H9 (cell line): ENCODE data around the gene UBE2V1. TPM values are rescaled to one million over a fixed set of nuclear protein-coding genes. Genes with fewer than 3 reads are reported as not detected.

Source experiments
- DNase-seq: peaks from one replicate; pipeline ENCODE4 v3.0.0-alpha.2; 2017
- H2AFZ ChIP-seq: one replicate; pipeline ENCODE4 v1.6.1; 2013; ENCODE audit warnings: mild to moderate bottlenecking, low read length, control low read depth, moderate library complexity
- H2AK5ac ChIP-seq: 2 replicates; pipeline ENCODE4 v1.6.1; 2013; ENCODE audit warnings: low read length, control low read depth, mixed read lengths; ENCODE audit not compliant: insufficient read length
- H2BK120ac ChIP-seq: one replicate; pipeline ENCODE4 v1.6.1; 2013; ENCODE audit warnings: low read depth, mild to moderate bottlenecking, low read length, control low read depth, inconsistent platforms; ENCODE audit not compliant: poor library complexity, severe bottlenecking
- H2BK12ac ChIP-seq: 2 replicates; pipeline ENCODE4 v1.6.1; 2013; ENCODE audit warnings: low read length, control low read depth, mixed read lengths, low read depth; ENCODE audit not compliant: insufficient read length
- H2BK15ac ChIP-seq: 2 replicates; pipeline ENCODE4 v1.6.1; 2013; ENCODE audit warnings: low read depth, low read length, control low read depth
- H2BK20ac ChIP-seq: one replicate; pipeline ENCODE4 v1.6.1; 2013; ENCODE audit warnings: low read depth, mild to moderate bottlenecking, low read length, control low read depth, inconsistent platforms; ENCODE audit not compliant: poor library complexity, severe bottlenecking
- H2BK5ac ChIP-seq: 2 replicates; pipeline ENCODE4 v1.6.1; 2013; ENCODE audit warnings: low read length, control low read depth, mixed read lengths; ENCODE audit not compliant: insufficient read length
- H3K14ac ChIP-seq: 2 replicates; pipeline ENCODE4 v1.6.1; 2013; ENCODE audit warnings: low read length, control low read depth; ENCODE audit not compliant: insufficient read depth
- H3K18ac ChIP-seq: 2 replicates; pipeline ENCODE4 v1.6.1; 2013; ENCODE audit warnings: low read depth, mild to moderate bottlenecking, mixed read lengths, low read length, control low read depth; ENCODE audit not compliant: insufficient read length
- H3K23ac ChIP-seq: 2 replicates; pipeline ENCODE4 v1.6.1; 2013; ENCODE audit warnings: low read length, control low read depth, mixed read lengths, low read depth; ENCODE audit not compliant: insufficient read length
- H3K23me2 ChIP-seq: 2 replicates; pipeline ENCODE4 v1.6.1; 2013; ENCODE audit warnings: low read depth, mild to moderate bottlenecking, mixed read lengths, low read length, control low read depth; ENCODE audit not compliant: insufficient read length, poor library complexity, severe bottlenecking
- H3K27ac ChIP-seq: 2 replicates; pipeline ENCODE4 v1.5.1; 2013; ENCODE audit warnings: low read length, control low read depth, mixed read lengths, low read depth; ENCODE audit not compliant: insufficient read length
- H3K27me3 ChIP-seq: 2 replicates; pipeline ENCODE4 v1.6.1; 2013; ENCODE audit warnings: low read length, control low read depth, inconsistent platforms; ENCODE audit not compliant: insufficient read depth
- H3K4ac ChIP-seq: 2 replicates; pipeline ENCODE4 v1.6.1; 2013; ENCODE audit warnings: low read depth, mild to moderate bottlenecking, control low read depth, inconsistent platforms, low read length, moderate library complexity
- H3K4me1 ChIP-seq: 2 replicates; pipeline ENCODE4 v1.6.1; 2013; ENCODE audit warnings: low read length, control low read depth, inconsistent platforms; ENCODE audit not compliant: insufficient read depth
- H3K4me2 ChIP-seq: 2 replicates; pipeline ENCODE4 v1.6.1; 2013; ENCODE audit warnings: low read length, control low read depth, mixed read lengths; ENCODE audit not compliant: insufficient read length, insufficient read depth
- H3K56ac ChIP-seq: 2 replicates; pipeline ENCODE4 v1.6.1; 2013; ENCODE audit warnings: low read depth, mild to moderate bottlenecking, mixed read lengths, low read length, control low read depth; ENCODE audit not compliant: insufficient read length
- H3K79me1 ChIP-seq: 2 replicates; pipeline ENCODE4 v1.6.1; 2013; ENCODE audit warnings: low read depth, mild to moderate bottlenecking, moderate library complexity, low read length, control low read depth, inconsistent platforms; ENCODE audit not compliant: insufficient read depth, poor library complexity, severe bottlenecking
- H3K79me2 ChIP-seq: 2 replicates; pipeline ENCODE4 v1.6.1; 2013; ENCODE audit warnings: low read length, control low read depth, inconsistent platforms; ENCODE audit not compliant: insufficient read depth
- H3K9ac ChIP-seq: 2 replicates; pipeline ENCODE4 v1.6.1; 2013; ENCODE audit warnings: low read length, control low read depth, mixed read lengths; ENCODE audit not compliant: insufficient read length; ENCODE audit errors: extremely low read depth
- H3K9me3 ChIP-seq: one replicate; pipeline ENCODE4 v1.6.1; 2013; ENCODE audit warnings: low read depth, low read length, inconsistent platforms; ENCODE audit not compliant: control insufficient read depth
- H3T11ph ChIP-seq: one replicate; pipeline ENCODE4 v1.6.1; 2013; ENCODE audit warnings: mild to moderate bottlenecking, low read length, control low read depth, inconsistent platforms
- H4K20me1 ChIP-seq: one replicate; pipeline ENCODE4 v1.6.1; 2013; ENCODE audit not compliant: control insufficient read depth, insufficient read length, insufficient read depth
- H4K5ac ChIP-seq: 2 replicates; pipeline ENCODE4 v1.6.1; 2013; ENCODE audit warnings: low read depth, mild to moderate bottlenecking, mixed read lengths, low read length, control low read depth; ENCODE audit not compliant: insufficient read length
- H4K8ac ChIP-seq: replicated peaks from 2 replicates; pipeline ENCODE4 v1.6.1; 2013; ENCODE audit warnings: low read length, control low read depth, mixed read lengths, low read depth; ENCODE audit not compliant: insufficient read length
- H4K91ac ChIP-seq: 2 replicates; pipeline ENCODE4 v1.6.1; 2013; ENCODE audit warnings: low read depth, mild to moderate bottlenecking, moderate library complexity, mixed read lengths, low read length, control low read depth; ENCODE audit not compliant: insufficient read length
- H3K27ac Mint-ChIP-seq, 3 experiments: 2 replicates in 2 of 3; 3 replicates in 1 of 3; pipeline ENCODE4 v1.8.0; 2020 to 2021; ENCODE audit warnings: mixed read lengths in 3 of 3, mild to moderate bottlenecking in 1 of 3, moderate library complexity in 1 of 3
- H3K27me3 Mint-ChIP-seq: 2 replicates; pipeline ENCODE4 v1.8.0; 2021; ENCODE audit warnings: low read depth, mild to moderate bottlenecking, moderate library complexity, mixed read lengths
- H3K36me3 Mint-ChIP-seq, 3 experiments: 2 replicates in 2 of 3; 3 replicates in 1 of 3; pipeline ENCODE4 v1.8.0; 2020 to 2021; ENCODE audit warnings: low read depth in 3 of 3, mixed read lengths in 3 of 3; ENCODE audit not compliant: insufficient read depth in 1 of 3
- H3K4me1 Mint-ChIP-seq, 2 experiments: 2 replicates each; pipeline ENCODE4 v1.8.0; 2020; ENCODE audit warnings: mixed read lengths in 2 of 2
- H3K4me3 Mint-ChIP-seq, 2 experiments: 2 replicates in 1 of 2; 3 replicates in 1 of 2; pipeline ENCODE4 v1.8.0; 2020 to 2021; ENCODE audit warnings: mild to moderate bottlenecking in 2 of 2, mixed read lengths in 2 of 2, moderate library complexity in 1 of 2
- H3K9me3 Mint-ChIP-seq, 2 experiments: 2 replicates in 1 of 2; 3 replicates in 1 of 2; pipeline ENCODE4 v1.8.0; 2020; ENCODE audit warnings: mild to moderate bottlenecking in 2 of 2, mixed read lengths in 2 of 2, moderate library complexity in 1 of 2
- WGBS: extraction: QIAGEN DNeasy Blood & Tissue Kit; methylation state at CpG from one replicate; pipeline ENCODE4 v1.1.7; 2013; ENCODE audit warnings: missing lambda C conversion rate, low lambda C conversion rate, mixed read lengths; ENCODE audit not compliant: insufficient read length; ENCODE audit errors: extremely low coverage; 5-methylcytosine and 5-hydroxymethylcytosine counted together
- total RNA-seq: library from RNA; stranded (reverse); gene quantifications from 2 replicates; pipeline ENCODE4 v1.2.1, GENCODE V29; 2021
- TF ChIP-seq, protein P1 (sequence below): fragments of 200-600 bp; sonication (generic); conservative IDR thresholded peaks from 3 replicates; pipeline ENCODE4 v1.8.0; 2021; ENCODE audit warnings: antibody characterized with exemption, mild to moderate bottlenecking

Gene UBE2V1
- total RNA-seq, 1 experiment from 2014 or later = 152 TPM

- H3K4me1 ChIP-seq = no peaks in the 10 kb centered on the region
- H3K23me2 ChIP-seq = no peaks in the 10 kb centered on the region
- no peaks in the 10 kb centered on the region for H3K27me3 ChIP-seq
- no peaks in the 10 kb centered on the region for H3K79me1 ChIP-seq
- no peak overlapping the region for H3K4ac ChIP-seq
- no peak overlapping the region for H3K56ac ChIP-seq
- H2AFZ ChIP-seq = no peak overlapping the region
- TF ChIP-seq, protein P1, sequence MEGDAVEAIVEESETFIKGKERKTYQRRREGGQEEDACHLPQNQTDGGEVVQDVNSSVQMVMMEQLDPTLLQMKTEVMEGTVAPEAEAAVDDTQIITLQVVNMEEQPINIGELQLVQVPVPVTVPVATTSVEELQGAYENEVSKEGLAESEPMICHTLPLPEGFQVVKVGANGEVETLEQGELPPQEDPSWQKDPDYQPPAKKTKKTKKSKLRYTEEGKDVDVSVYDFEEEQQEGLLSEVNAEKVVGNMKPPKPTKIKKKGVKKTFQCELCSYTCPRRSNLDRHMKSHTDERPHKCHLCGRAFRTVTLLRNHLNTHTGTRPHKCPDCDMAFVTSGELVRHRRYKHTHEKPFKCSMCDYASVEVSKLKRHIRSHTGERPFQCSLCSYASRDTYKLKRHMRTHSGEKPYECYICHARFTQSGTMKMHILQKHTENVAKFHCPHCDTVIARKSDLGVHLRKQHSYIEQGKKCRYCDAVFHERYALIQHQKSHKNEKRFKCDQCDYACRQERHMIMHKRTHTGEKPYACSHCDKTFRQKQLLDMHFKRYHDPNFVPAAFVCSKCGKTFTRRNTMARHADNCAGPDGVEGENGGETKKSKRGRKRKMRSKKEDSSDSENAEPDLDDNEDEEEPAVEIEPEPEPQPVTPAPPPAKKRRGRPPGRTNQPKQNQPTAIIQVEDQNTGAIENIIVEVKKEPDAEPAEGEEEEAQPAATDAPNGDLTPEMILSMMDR = no peak
- H3T11ph ChIP-seq = no peak overlapping the region
- H4K5ac ChIP-seq = no peak overlapping the region
- no peaks in the 10 kb centered on the region for H4K20me1 ChIP-seq
- no peak overlapping the region for H3K27ac ChIP-seq
- H4K91ac ChIP-seq = no peak overlapping the region
- no peaks in the 10 kb centered on the region for H3K9me3 ChIP-seq
- H3K9me3 Mint-ChIP-seq = no peaks in the 10 kb centered on the region; a peak in 1 of 5 replicates
- H3K4me1 Mint-ChIP-seq = peaks cover 20 to 39% of the 10 kb centered on the region in 2 experiments
- no peak for DNase-seq
- no peaks in the 10 kb centered on the region for H3K79me2 ChIP-seq
- H3K27ac Mint-ChIP-seq = peak overlapping the region in 2 of 3 experiments; percentile 44 to 72; a peak in 4 of 7 replicates
- H4K8ac ChIP-seq = no peak overlapping the region
- no peak overlapping the region for H2BK15ac ChIP-seq
- no peak overlapping the region for H2BK120ac ChIP-seq
- H3K4me3 Mint-ChIP-seq = no peak overlapping the region
- no peak overlapping the region for H2BK5ac ChIP-seq
- no peak overlapping the region for H3K18ac ChIP-seq
- H3K4me2 ChIP-seq = no peak overlapping the region
- H3K14ac ChIP-seq = no peak overlapping the region
- H3K36me3 Mint-ChIP-seq = no peaks in the 10 kb centered on the region
- H3K27me3 Mint-ChIP-seq = peaks cover 1% of the 10 kb centered on the region; the same call in 1 of the 2 replicates
- H2AK5ac ChIP-seq = no peak overlapping the region
- WGBS = no CpG with 5 or more reads among the region's 9 CpGs
- no peak overlapping the region for H2BK12ac ChIP-seq
- no peak overlapping the region for H2BK20ac ChIP-seq
- H3K9ac ChIP-seq = no peak overlapping the region
- no peak overlapping the region for H3K23ac ChIP-seq
Measured at GRCh38 chr20:50034567-50035180, 78.3 kb downstream of the UBE2V1 start.
